ENCODE measurements around the gene PLXDC1. TPM values are rescaled to one million over a fixed set of nuclear protein-coding genes. Genes with fewer than 3 reads are reported as not detected.

PLXDC1 gene
- total RNA-seq, 1 donor from 2014 or later, result 19.5 TPM

GRCh38 chr17:39110435-39111136 is 40.9 kb downstream of the PLXDC1 start:
- TF ChIP-seq, protein P1, sequence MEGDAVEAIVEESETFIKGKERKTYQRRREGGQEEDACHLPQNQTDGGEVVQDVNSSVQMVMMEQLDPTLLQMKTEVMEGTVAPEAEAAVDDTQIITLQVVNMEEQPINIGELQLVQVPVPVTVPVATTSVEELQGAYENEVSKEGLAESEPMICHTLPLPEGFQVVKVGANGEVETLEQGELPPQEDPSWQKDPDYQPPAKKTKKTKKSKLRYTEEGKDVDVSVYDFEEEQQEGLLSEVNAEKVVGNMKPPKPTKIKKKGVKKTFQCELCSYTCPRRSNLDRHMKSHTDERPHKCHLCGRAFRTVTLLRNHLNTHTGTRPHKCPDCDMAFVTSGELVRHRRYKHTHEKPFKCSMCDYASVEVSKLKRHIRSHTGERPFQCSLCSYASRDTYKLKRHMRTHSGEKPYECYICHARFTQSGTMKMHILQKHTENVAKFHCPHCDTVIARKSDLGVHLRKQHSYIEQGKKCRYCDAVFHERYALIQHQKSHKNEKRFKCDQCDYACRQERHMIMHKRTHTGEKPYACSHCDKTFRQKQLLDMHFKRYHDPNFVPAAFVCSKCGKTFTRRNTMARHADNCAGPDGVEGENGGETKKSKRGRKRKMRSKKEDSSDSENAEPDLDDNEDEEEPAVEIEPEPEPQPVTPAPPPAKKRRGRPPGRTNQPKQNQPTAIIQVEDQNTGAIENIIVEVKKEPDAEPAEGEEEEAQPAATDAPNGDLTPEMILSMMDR (IDR thresholded peaks at IDR 0.05), result no peak

DNA sequence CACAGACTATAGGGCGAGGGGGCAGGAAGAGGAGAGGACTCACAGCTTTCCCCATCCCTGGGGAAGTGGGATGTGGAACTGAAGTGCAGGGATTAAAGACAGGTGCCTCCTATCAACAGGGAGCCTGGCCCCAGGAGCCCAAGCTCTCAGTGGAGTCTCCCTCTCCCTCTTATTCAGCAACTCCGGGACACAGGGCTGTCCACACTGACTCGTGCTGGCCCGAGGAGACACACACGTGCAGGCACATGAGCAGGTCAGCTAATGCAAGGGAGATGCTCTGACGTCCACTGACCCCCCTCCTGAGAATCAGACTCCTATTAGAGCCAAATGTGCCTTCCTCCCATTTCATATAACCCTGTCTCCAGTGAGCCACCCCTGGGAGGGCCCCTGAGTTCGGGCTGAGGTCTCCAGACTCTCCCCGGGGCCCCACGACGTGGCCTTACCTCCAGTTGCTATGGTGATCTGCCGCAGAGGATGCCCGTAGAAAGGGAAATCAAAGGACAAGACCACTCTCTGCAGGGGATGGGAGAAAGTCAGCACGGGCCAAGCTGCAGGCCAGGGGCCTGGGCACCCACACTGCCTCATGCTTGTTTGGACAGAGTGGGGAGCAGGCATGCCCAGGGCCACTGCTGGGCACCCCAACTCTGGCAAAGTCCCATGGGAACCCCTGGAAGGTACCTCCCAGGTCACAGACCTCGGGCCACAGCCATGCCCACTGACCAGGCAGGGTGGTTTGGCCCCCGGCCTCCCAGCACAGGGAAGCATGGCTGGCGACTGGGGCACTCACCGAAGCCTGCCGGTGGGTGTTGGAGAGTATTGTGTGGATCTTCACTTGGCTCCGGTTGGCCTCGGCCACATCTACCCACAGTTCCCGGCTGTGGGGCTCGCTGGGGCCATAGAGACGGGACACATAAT is 42.7 kb downstream of the PLXDC1 start:
- no peaks in the 10 kb centered on the region for H3K27me3 ChIP-seq (ENCODE audit: low read depth)
- H3K4me1 ChIP-seq, result no peaks in the 10 kb centered on the region
- ATAC-seq, result no peak
- H3K27ac ChIP-seq, result no peak overlapping the region
- no peak for DNase-seq
- H3K4me3 ChIP-seq, result no peak overlapping the region
- no peaks in the 10 kb centered on the region for H3K9me3 ChIP-seq
- intact Hi-C loops (cut with DNase I), result no loop called here
- no peaks in the 10 kb centered on the region for H3K36me3 ChIP-seq
- TF ChIP-seq, protein P1 (IDR thresholded peaks at IDR 0.05), result no peak

More at GRCh38 chr17:39110435-39111136, 40.9 kb downstream of the PLXDC1 start:
- no peaks in the 10 kb centered on the region for H3K27me3 ChIP-seq (ENCODE audit: low read depth)
- ATAC-seq (peak in 1 of 2 donors; percentile 13), DNase-seq (no peak)
- no peaks in the 10 kb centered on the region for H3K9me3 ChIP-seq
- H3K27ac ChIP-seq, result no peak overlapping the region
- no peaks in the 10 kb centered on the region for H3K4me1 ChIP-seq
- intact Hi-C loops (cut with DNase I), result no loop called here
- H3K4me3 ChIP-seq, result no peak overlapping the region
- H3K36me3 ChIP-seq, result no peaks in the 10 kb centered on the region

DNA sequence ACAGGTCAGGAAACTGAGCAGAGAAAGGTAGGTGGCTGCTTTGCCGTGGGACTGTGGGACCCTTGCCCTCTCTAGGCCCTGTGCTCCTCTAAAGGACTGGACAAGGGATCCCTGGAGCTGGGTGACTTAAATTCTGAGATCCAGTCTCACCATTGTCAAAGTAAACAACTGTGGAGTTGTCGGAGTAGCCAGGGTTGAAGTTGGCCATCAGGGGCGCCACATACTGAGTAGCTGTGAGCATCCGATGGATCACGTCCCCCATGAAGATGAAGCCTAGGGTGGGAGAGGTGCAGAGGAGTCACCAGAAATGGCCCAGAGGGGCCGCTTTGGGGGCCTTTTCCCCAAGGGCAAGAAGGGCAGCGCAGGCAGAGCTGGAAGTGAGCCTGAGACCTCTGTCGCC is 43.5 kb downstream of the PLXDC1 start:
- Histone ChIP-seq H3K27ac (no peak overlapping the region), H3K4me3 (no peak overlapping the region), H3K4me1 (no peaks in the 10 kb centered on the region), H3K27me3 (ENCODE audit: low read depth) (no peaks in the 10 kb centered on the region), H3K9me3 (no peaks in the 10 kb centered on the region), H3K36me3 (no peaks in the 10 kb centered on the region)
- ATAC-seq (no peak), DNase-seq (no peak)
- intact Hi-C loops (cut with DNase I), result no loop called here
- TF ChIP-seq, protein P1 (IDR thresholded peaks at IDR 0.05), result no peak

- no peaks in the 10 kb centered on the region for H3K27me3 ChIP-seq (ENCODE audit: low read depth)
- no peaks in the 10 kb centered on the region for H3K9me3 ChIP-seq
- TF ChIP-seq, protein P1 (IDR thresholded peaks at IDR 0.05), result no peak
- H3K36me3 ChIP-seq, result no peaks in the 10 kb centered on the region
- H3K4me3 ChIP-seq, result no peak overlapping the region
- H3K4me1 ChIP-seq, result no peaks in the 10 kb centered on the region
- DNase-seq, result no peak
- intact Hi-C loops (cut with DNase I), result no loop called here
- no peak overlapping the region for H3K27ac ChIP-seq
- no peak for ATAC-seq
Observed at GRCh38 chr17:39107155-39107554, 44.3 kb downstream of the PLXDC1 start.

DNA sequence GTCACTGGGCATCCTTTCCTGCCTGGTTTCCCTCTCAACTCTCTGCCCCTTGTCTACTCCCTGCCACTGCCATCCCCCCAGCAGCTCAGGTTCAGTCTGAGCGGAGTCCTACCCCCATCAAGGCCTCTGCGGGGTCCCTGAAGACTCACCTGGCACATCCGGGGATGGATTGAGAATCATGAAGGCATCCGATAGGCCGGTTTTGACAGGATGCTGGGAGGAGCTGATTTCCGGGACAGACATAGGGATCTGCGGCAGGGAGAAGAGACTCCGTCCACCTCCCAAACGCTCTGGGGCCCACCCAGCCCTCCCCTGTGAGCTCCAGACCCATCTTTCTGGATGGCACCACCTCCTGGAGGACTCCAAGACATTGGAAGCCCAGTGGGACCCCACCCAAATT is 45.7 kb downstream of the PLXDC1 start:
- ATAC-seq, result no peak
- H3K27ac ChIP-seq, result no peak overlapping the region
- H3K9me3 ChIP-seq, result no peaks in the 10 kb centered on the region
- H3K27me3 ChIP-seq (ENCODE audit: low read depth), result no peaks in the 10 kb centered on the region
- no peaks in the 10 kb centered on the region for H3K36me3 ChIP-seq
- DNase-seq, result no peak
- H3K4me3 ChIP-seq, result no peak overlapping the region
- no peaks in the 10 kb centered on the region for H3K4me1 ChIP-seq
- intact Hi-C loops (cut with DNase I), result no loop called here
- TF ChIP-seq, protein P1 (IDR thresholded peaks at IDR 0.05), result no peak

All from lower lobe of right lung (tissue), 2 donors.